Liver (tissue), 3 donors: Measurements from ENCODE around the gene SAC3D1.

Experiments
- ATF3 ChIP-seq: IDR thresholded peaks from 2 replicates; pipeline ENCODE4 v1.6.1; 2016; ENCODE audit warnings: antibody characterized with exemption
- CTCF ChIP-seq: fragments of 150-350 bp; IDR thresholded peaks from 2 replicates; pipeline ENCODE4 v1.5.1; 2017; ENCODE audit warnings: improper control_type of control experiment, low read depth, low read length; ENCODE audit not compliant: missing input control
- EGR1 ChIP-seq, 2 donors: IDR thresholded peaks; 2 replicates each; pipeline ENCODE4 v1.6.1; 2016 to 2018; ENCODE audit warnings: antibody characterized with exemption in 2 of 2, low read depth in 2 of 2
- GABPA ChIP-seq, 2 donors: IDR thresholded peaks in 1 of 2; conservative IDR thresholded peaks in 1 of 2; 2 replicates each; pipeline ENCODE4 v1.6.1; 2016; ENCODE audit warnings: antibody characterized with exemption in 2 of 2, mild to moderate bottlenecking in 1 of 2, moderate library complexity in 1 of 2
- HNF4A ChIP-seq, 2 donors: conservative IDR thresholded peaks; 2 replicates each; pipeline ENCODE4 v1.6.1; 2016; ENCODE audit warnings: antibody characterized with exemption in 2 of 2, mild to moderate bottlenecking in 2 of 2
- JUND ChIP-seq, 2 donors: IDR thresholded peaks; 2 replicates each; pipeline ENCODE4 v1.6.1; 2016; ENCODE audit warnings: antibody characterized with exemption in 2 of 2
- MAX ChIP-seq: IDR thresholded peaks from 2 replicates; pipeline ENCODE4 v1.6.1; 2016; ENCODE audit warnings: antibody characterized with exemption
- NR2F2 ChIP-seq: IDR thresholded peaks from 2 replicates; pipeline ENCODE4 v1.6.1; 2016; ENCODE audit warnings: antibody characterized with exemption
- RAD21 ChIP-seq, 2 donors: IDR thresholded peaks; 2 replicates each; pipeline ENCODE4 v1.6.1; 2016; ENCODE audit warnings: antibody characterized with exemption in 2 of 2, mild to moderate bottlenecking in 2 of 2
- REST ChIP-seq: IDR thresholded peaks from 2 replicates; pipeline ENCODE4 v1.6.1; 2016; ENCODE audit warnings: antibody characterized with exemption, mild to moderate bottlenecking
- RXRA ChIP-seq, 2 donors: IDR thresholded peaks; 2 replicates each; pipeline ENCODE4 v1.6.1; 2017 to 2018; ENCODE audit warnings: antibody characterized with exemption in 2 of 2, mild to moderate bottlenecking in 1 of 2
- SP1 ChIP-seq: IDR thresholded peaks from 2 replicates; pipeline ENCODE4 v1.6.1; 2018; ENCODE audit warnings: antibody characterized with exemption, mild to moderate bottlenecking
- YY1 ChIP-seq: IDR thresholded peaks from 2 replicates; pipeline ENCODE4 v1.6.1; 2016; ENCODE audit warnings: antibody characterized with exemption, mild to moderate bottlenecking
- ZBTB33 ChIP-seq: IDR thresholded peaks from 2 replicates; pipeline ENCODE4 v1.6.1; 2016; ENCODE audit warnings: antibody characterized with exemption
- donor health status: healthy.
- donor health status: healthy.

GRCh38 chr11:65060913-65061408, 20.0 kb downstream of the SAC3D1 start:
- TF ChIP-seq RAD21 (IDR thresholded peaks at IDR 0.05), result no peak
- no peak for TF ChIP-seq CTCF
- TF ChIP-seq YY1, result no peak
- TF ChIP-seq JUND (IDR thresholded peaks at IDR 0.05), result no peak
- TF ChIP-seq HNF4A (conservative IDR thresholded peaks at IDR 0.05), result no peak
- no peak for TF ChIP-seq MAX
- no peak for TF ChIP-seq ZBTB33
- TF ChIP-seq ATF3, result no peak
- no peak for TF ChIP-seq NR2F2
- no peak for TF ChIP-seq REST
- no peak for TF ChIP-seq GABPA (IDR thresholded peaks at IDR 0.05 in 1 of 2, conservative IDR thresholded peaks at IDR 0.05 in 1 of 2)
- TF ChIP-seq RXRA (IDR thresholded peaks at IDR 0.05), result no peak
- TF ChIP-seq EGR1 (IDR thresholded peaks at IDR 0.05; ENCODE audit: low read depth in 2 of 2), result no peak
- TF ChIP-seq SP1, result no peak
